ENCODE results near the gene RTL3. TPM values are rescaled to one million over a fixed set of nuclear protein-coding genes. Genes with fewer than 3 reads are reported as not detected.

The RTL3 gene, protein sequence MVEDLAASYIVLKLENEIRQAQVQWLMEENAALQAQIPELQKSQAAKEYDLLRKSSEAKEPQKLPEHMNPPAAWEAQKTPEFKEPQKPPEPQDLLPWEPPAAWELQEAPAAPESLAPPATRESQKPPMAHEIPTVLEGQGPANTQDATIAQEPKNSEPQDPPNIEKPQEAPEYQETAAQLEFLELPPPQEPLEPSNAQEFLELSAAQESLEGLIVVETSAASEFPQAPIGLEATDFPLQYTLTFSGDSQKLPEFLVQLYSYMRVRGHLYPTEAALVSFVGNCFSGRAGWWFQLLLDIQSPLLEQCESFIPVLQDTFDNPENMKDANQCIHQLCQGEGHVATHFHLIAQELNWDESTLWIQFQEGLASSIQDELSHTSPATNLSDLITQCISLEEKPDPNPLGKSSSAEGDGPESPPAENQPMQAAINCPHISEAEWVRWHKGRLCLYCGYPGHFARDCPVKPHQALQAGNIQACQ
- polyA plus RNA-seq = not detected

DNA sequence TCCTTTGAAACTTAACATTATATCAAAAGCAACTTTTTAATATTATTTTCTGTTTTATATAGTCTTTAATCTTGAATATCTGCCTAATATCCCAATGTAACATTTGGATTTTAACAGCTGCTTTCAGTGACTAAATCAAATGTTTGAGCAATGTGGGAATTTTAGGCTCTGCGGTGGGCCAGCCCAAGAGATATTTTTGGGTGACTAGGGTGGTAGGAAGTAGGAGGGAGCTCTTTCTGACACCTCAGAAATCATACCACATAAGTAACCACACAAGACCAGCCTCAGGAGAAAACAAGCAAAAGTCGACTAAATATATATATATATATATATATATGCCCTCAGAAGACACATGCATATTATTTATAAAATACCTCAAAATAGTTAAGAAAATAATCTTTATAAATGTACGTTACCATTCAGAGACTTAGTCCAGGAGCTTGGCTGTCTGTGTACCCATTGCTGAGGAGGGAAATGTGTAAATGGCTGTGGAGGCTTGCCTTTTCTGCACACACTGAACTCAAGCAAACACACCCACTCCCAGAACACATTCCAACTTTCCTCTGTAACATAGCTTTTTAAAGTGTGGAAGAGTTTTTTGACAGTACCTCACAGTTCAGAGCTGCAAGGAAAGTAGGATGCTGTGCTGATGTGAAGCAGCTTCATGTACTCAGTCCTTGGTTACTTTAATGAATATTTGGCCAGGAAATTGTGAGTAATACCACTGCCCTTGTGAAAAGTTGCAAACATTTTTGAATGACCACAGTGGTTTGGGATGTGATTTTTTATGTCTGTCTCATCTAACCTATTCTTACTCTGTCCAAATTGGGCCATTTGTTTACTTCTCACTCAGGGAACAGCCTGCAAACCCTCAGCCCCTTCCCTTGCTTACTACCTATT lies at the start of gene RTL3:
RTL3 (minus strand) TSS at position 484 of the 900 bp plus-strand sequence. CDS start 908 bp downstream, outside the sequence.
- Mint-ChIP-seq H3K27ac (no peak within 1 kb of the TSS), H3K4me1 (peaks cover 2 to 4% (median 3%) of the 10 kb centered on the region in 3 donors), H3K4me3 (no peak within 1 kb of the TSS), H3K36me3 (peaks cover 2% of the 10 kb centered on the region), H3K9me3 (no peaks in the 10 kb centered on the region), H3K27me3 (peaks cover 7% of the 10 kb centered on the region)

DNA sequence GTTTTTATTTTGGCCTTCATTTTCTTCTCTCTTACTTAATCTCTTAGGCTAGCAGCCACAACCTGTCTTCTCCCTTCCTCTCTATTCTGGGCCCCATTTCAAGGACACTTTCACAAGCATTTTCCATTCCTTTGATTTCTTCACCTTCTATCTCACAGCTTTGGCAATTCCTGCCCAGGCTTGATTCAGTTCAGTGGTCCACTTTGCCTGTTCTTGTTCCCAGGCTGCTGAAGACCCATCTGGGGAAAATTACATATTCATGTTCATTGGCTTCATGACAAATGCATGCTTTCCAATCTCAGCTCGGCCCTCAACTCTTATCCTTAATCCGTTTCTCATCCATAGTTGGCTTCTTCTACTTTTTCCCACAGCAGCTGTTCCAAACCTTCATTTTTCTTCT lies 49.7 kb upstream of the RTL3 start:
- peaks cover 0 to 1% (median 0%) of the 10 kb centered on the region in 3 donors for H3K4me1 Mint-ChIP-seq
- peaks cover 2% of the 10 kb centered on the region for H3K36me3 Mint-ChIP-seq
- no peaks in the 10 kb centered on the region for H3K9me3 Mint-ChIP-seq
- H3K27me3 Mint-ChIP-seq = peaks cover 3% of the 10 kb centered on the region
- no peak overlapping the region for H3K27ac Mint-ChIP-seq
- H3K4me3 Mint-ChIP-seq = no peak overlapping the region

DNA sequence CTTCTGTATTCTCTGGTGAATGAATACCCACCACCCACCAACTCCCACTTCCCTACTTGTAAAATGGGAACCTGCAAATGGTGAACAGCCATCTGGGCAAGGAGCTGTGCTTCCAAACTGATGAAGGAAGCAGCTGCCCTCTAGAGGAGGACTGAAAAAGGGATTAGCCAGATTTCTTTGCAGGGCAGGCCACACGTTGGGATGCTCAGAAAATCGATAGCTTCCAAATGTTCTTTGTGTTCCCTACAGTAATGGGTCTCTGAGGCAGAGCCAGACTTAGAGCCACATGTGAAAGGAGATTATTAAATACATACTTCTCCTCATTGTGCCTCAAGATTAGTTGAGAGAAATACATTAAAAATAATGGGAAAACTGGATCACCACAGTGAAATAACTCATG lies 49.1 kb upstream of the RTL3 start:
- H3K27ac Mint-ChIP-seq = no peak overlapping the region

DNA sequence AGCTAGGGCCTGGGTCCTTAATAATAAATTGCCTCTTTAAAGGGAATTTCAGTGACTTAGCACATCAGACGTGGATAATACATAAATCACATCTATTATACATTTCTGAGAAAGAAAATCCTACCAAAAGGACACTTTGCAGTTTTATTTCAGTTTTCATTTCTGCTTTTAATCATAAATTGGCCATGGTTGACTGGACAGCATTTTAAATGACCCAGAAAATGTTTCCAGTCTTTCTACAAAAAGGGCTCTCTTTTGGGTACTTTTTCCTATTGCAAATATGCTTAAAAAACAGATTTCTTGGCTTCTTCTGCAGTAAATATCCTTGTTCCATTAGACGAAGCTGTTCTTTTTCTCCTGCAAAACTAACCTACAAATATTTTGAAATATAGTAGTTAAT lies 46.9 kb upstream of the RTL3 start:
- H3K27me3 Mint-ChIP-seq = no peaks in the 10 kb centered on the region
- peaks cover 0 to 1% (median 0%) of the 10 kb centered on the region in 3 donors for H3K4me1 Mint-ChIP-seq
- H3K36me3 Mint-ChIP-seq = peaks cover 2% of the 10 kb centered on the region
- H3K9me3 Mint-ChIP-seq = no peaks in the 10 kb centered on the region
- no peak overlapping the region for H3K27ac Mint-ChIP-seq
- H3K4me3 Mint-ChIP-seq = no peak overlapping the region

More for the DNA sequence above, 49.1 kb upstream of the RTL3 start:
- Mint-ChIP-seq H3K9me3 (no peaks in the 10 kb centered on the region), H3K4me3 (no peak overlapping the region), H3K36me3 (peaks cover 2% of the 10 kb centered on the region), H3K4me1 (peaks cover 0 to 1% (median 0%) of the 10 kb centered on the region in 3 donors), H3K27me3 (peaks cover 3% of the 10 kb centered on the region)

DNA sequence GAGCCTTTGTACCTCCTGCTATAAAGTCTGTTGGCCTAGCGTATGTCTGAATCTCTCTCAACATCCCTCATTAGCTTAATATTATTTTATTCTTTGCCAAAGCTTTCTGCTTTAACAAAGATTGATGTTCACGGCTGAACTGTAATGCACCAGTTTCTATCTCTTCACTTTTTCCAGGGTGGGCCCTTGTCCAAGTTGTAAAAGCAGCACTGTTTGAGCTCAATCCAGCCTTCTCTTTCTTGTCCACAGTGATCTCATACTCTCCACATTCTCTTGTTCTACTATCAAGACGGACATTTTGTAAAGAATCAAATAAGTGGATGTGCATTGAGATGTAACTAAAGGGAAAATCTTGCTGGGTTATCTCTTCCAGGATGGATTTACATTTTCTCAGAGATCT lies 34.4 kb upstream of the RTL3 start:
- H3K36me3 Mint-ChIP-seq = no peaks in the 10 kb centered on the region
- peak overlapping the region in 1 of 3 donors; percentile 36 for H3K27ac Mint-ChIP-seq
- H3K4me1 Mint-ChIP-seq = no peaks in the 10 kb centered on the region
- no peak overlapping the region for H3K4me3 Mint-ChIP-seq
- peaks cover 5% of the 10 kb centered on the region for H3K27me3 Mint-ChIP-seq
- peaks cover 0 to 2% (median 2%) of the 10 kb centered on the region in 3 donors for H3K9me3 Mint-ChIP-seq

DNA sequence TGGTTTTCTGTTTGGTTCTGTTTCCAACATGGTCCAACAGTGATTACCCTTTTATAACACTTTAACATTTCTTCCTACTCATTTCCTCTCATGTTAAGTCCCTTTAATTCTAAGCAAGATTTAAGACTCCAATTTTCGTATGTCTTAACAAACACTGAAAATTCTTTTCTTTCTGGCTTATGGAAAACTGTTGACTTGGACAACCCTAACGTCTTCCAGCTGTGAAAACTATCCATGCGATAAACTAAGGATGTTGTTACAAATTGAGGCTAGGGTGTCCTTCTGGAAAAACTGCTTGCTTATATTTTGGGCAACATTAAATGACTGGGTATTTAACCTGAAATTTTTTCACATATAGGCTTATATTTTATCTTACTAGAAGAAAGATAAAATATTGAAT lies 33.9 kb upstream of the RTL3 start:
- H3K36me3 Mint-ChIP-seq = no peaks in the 10 kb centered on the region
- H3K9me3 Mint-ChIP-seq = peaks cover 0 to 2% (median 2%) of the 10 kb centered on the region in 3 donors
- no peak overlapping the region for H3K27ac Mint-ChIP-seq
- peaks cover 5% of the 10 kb centered on the region for H3K27me3 Mint-ChIP-seq
- H3K4me3 Mint-ChIP-seq = no peak overlapping the region
- no peaks in the 10 kb centered on the region for H3K4me1 Mint-ChIP-seq

DNA sequence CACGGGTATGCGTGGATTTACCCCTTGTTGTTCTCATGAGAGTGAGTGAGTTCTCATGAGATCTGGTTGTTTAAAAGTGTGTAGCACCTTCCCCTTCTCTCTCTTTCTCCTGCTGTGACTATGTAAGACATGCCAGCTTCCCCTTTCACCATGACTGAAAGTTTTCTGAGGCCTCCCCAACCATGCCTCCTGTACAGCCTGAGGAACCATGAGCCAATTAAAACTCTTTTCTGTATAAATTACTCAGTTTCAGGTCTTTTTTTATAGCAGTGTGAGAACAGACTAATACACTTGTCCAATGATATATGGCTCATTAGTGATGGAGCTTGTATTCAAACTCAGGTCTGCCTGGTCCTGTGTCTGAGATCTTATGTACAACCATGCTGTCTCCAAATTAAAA lies 28.5 kb upstream of the RTL3 start:
- Mint-ChIP-seq H3K27ac (peak overlapping the region in 1 of 3 donors; percentile 57), H3K4me1 (peaks cover 0 to 4% (median 3%) of the 10 kb centered on the region in 3 donors), H3K4me3 (no peak overlapping the region), H3K36me3 (no peaks in the 10 kb centered on the region), H3K9me3 (no peaks in the 10 kb centered on the region), H3K27me3 (peaks cover 7% of the 10 kb centered on the region)

DNA sequence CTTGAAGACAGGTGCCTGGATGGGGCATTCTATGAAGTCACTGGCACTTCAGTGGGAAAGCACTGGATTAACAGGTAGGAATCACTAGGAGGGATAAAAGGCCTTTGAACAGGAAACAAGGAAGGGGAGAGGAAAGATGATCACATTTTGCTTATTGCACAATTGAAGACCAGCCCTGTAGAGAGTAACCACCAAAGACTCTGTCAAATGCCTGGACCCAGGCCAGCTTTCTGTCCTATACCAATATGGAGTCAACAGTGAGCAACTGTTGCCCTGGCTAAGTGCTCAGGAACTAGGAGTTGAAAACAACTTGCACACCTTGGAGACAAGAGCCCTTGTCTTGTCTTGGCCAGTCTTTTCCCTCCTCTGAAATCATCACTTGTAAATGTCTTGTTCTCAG lies 14.1 kb upstream of the RTL3 start:
- no peak overlapping the region for H3K4me3 Mint-ChIP-seq
- peaks cover 0 to 2% (median 0%) of the 10 kb centered on the region in 3 donors for H3K9me3 Mint-ChIP-seq
- no peaks in the 10 kb centered on the region for H3K27me3 Mint-ChIP-seq
- H3K36me3 Mint-ChIP-seq = no peaks in the 10 kb centered on the region
- no peaks in the 10 kb centered on the region for H3K4me1 Mint-ChIP-seq
- H3K27ac Mint-ChIP-seq = no peak overlapping the region

DNA sequence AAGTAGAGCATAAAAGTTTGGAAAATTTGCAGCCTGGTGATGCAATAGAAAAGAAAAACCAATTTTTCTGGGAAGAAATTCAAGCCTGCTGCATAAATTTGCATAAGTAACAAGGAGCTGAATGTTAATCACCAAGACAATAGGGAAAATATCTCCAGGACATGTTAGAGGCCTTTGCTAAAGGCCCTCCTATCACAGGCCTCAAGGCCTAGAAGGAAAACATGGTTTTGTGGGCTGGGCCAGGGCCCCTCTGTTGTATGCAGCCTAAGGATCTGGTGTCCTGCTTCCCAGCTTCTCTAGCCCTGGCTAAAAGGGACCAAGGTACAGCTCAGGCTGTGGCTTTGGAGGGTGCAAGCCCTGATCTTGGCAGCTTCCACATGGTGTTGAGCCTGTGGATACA lies 6.2 kb upstream of the RTL3 start:
- peaks cover 0 to 2% (median 0%) of the 10 kb centered on the region in 3 donors for H3K4me1 Mint-ChIP-seq
- peaks cover 0 to 6% (median 0%) of the 10 kb centered on the region in 3 donors for H3K9me3 Mint-ChIP-seq
- H3K27ac Mint-ChIP-seq = no peak overlapping the region
- H3K27me3 Mint-ChIP-seq = no peaks in the 10 kb centered on the region
- H3K36me3 Mint-ChIP-seq = peaks cover 2% of the 10 kb centered on the region
- H3K4me3 Mint-ChIP-seq = no peak overlapping the region

DNA sequence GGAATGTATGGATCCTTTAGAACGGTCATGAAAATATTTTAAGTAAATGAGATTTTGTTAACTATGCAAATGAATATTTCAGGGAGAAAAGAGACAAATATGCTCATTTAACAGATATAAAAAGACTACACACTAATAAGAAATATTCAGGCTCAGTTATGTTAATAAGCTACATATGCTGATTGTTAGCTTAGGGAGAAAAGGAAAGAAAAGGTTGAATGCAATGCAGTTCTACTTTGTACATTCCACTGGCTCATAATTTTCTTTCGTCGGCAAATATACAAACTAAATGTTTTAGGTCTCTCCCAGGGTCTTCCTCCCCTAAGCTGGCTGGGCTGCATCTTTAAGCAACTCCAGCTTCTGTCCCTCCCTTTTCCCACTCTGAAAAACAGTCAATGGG lies 2.7 kb upstream of the RTL3 start:
- Mint-ChIP-seq H3K27me3 (peaks cover 3% of the 10 kb centered on the region), H3K36me3 (peaks cover 2% of the 10 kb centered on the region), H3K27ac (no peak overlapping the region), H3K4me1 (peaks cover 2 to 4% (median 3%) of the 10 kb centered on the region in 3 donors), H3K4me3 (no peak overlapping the region), H3K9me3 (peaks cover 0 to 6% (median 0%) of the 10 kb centered on the region in 3 donors)

DNA sequence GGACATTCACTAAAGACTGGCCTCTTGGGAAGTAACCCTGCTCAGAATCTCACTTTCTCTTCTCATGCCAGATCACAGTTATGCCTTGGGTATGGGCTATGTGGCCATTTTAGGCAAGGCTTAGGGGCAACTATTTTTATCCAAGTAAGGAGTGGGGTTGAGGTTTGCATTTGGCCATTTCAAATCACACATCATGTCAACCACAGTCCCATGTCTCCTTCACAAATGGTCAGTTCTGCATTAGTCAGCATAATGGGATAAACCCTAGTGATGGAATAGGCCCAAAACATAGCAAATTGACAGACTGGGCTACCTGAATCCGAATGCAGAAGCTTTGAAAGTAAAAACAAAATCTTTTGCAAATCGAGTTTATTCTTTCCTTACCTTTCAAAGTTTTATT lies 827 bp upstream of the RTL3 start:
- Mint-ChIP-seq H3K4me1 (peaks cover 2 to 4% (median 3%) of the 10 kb centered on the region in 3 donors), H3K4me3 (no peak overlapping the region), H3K36me3 (peaks cover 2% of the 10 kb centered on the region), H3K9me3 (no peaks in the 10 kb centered on the region), H3K27me3 (peaks cover 7% of the 10 kb centered on the region), H3K27ac (no peak overlapping the region)

DNA sequence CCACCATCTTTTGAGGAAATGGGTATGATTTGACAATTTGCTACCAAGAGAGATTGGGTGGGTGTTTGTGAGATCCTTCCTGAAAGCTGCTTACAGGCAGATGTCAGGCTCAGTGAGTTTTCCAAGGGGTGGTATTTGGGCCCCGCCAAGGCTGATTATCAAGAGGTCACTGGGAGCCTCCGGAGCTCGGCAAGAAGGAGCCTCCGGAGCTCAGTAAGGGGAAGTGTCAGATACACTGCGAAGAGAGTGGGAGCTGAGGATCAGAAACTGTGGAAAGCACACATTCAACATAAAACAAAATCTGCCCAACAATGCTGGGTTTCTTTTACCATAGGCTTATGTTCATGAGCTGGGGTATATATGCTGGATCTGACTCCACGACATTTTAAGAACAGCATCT lies 714 bp downstream of the RTL3 start:
- Mint-ChIP-seq H3K9me3 (no peaks in the 10 kb centered on the region), H3K27ac (no peak overlapping the region), H3K4me3 (no peak overlapping the region), H3K4me1 (peaks cover 2 to 4% (median 3%) of the 10 kb centered on the region in 3 donors), H3K36me3 (peaks cover 2% of the 10 kb centered on the region), H3K27me3 (peaks cover 7% of the 10 kb centered on the region)

DNA sequence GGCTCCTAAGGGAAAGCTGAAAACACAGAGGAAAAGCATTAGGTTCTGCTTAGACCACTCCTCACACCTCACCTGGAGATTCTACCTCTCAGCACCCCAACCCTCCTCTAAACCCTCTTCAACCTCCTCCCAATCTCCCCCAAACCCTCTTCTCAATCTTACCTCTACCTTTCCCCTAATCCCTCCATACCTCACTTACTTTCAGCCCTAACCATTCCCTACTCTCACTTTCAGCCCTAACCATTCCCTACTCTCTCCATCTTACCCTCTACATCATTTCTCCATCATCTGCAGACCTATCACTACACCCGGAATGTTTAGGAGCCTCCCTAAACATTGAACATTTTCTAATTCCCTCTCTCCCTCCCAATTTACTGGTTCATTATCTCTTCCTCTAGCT lies 3.5 kb downstream of the RTL3 start:
- peaks cover 7% of the 10 kb centered on the region for H3K27me3 Mint-ChIP-seq
- H3K36me3 Mint-ChIP-seq = no peaks in the 10 kb centered on the region
- no peak overlapping the region for H3K4me3 Mint-ChIP-seq
- no peak overlapping the region for H3K27ac Mint-ChIP-seq
- no peaks in the 10 kb centered on the region for H3K9me3 Mint-ChIP-seq
- peaks cover 8 to 14% (median 11%) of the 10 kb centered on the region in 3 donors for H3K4me1 Mint-ChIP-seq

DNA sequence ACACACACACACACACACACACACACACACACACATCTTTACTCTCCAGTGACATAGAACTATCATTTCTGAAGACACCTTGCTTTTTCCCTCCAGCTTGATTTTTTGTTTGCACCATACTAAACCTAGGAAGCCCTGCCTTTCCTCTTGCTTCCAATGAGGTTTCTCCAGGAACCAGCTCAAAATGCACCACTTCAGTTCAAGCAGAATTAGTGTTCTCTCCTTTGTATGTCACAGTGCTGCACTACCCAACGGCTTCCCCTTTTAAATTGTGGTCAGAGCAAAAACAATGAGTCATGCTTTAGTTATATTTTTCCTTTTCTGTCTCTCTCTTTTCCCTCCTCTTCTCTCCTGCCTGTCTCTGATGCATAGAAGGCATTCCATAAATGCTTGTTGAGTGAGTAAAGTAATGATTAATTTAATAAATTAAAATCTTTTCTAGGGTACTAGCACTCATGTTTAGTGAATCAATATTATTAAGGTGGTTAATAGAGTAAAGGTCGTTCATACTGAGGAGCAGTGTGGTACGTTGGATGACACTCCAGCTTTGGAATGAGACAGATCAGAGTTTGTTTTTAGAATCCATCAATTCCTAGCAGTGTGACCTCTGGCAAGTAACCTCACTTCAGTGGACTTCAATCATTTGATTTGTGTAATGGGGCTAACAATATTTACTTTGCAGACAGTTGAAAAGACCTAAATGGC lies 5.9 kb downstream of the RTL3 start:
- H3K4me3 Mint-ChIP-seq = no peak overlapping the region
- H3K4me1 Mint-ChIP-seq = peaks cover 6 to 11% (median 10%) of the 10 kb centered on the region in 3 donors
- H3K27me3 Mint-ChIP-seq = peaks cover 5% of the 10 kb centered on the region
- H3K9me3 Mint-ChIP-seq = peaks cover 0 to under 1% (median under 1%) of the 10 kb centered on the region in 3 donors
- H3K27ac Mint-ChIP-seq = no peak overlapping the region
- H3K36me3 Mint-ChIP-seq = no peaks in the 10 kb centered on the region
